Measurements from ENCODE around the gene SYT6. TPM values are rescaled to one million over a fixed set of nuclear protein-coding genes. Genes with fewer than 3 reads are reported as not detected.
A peak's percentile ranks its signal among the peaks of the same experiment; 100 is the strongest.

The SYT6 gene
- total RNA-seq, 1 experiment from 2014 or later = not detected

DNA sequence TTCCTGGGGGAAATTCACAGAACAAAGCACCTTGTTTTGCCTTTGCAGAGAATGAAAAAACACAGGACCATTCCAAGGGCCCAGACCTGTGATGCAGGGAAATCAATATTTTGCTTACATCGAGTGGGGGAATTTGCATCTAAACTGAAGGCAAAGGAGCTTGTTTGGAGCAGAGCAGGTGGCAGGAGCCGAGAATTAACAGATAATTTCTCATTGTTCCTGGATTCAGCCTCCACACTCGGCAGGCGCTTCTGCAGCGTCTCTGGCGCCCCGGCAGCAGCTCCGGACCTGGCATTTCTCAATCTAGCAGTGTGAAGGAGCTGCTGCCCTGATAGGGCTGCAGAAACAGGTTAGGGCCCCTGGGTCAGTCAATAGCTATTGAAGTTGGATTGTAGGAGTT lies 2.0 kb upstream of the SYT6 start:
- no peak for DNase-seq (ENCODE audit: low read depth)

DNA sequence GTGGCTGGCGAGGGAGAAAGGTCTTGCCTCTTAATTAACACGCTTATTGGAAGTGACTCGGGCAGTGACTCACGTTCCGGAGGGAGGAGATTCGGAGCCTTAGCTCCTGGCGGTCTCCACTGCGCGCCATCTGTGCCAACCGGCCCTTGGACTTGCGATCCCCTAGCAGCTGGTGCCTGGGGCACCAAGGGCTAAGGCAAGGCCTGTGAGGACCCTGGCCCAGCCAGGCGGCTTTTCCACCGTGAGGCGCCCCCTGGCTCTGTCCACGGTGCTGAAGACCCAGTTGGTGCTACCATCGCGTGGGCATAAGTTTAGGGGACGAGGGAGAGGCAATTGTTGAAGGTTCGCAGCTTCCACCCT lies 1.3 kb upstream of the SYT6 start:
- DNase-seq (ENCODE audit: low read depth) = peak; percentile 8

GRCh38 chr1:114154146-114154962 lies 685 bp upstream of the SYT6 start:
- DNase-seq (ENCODE audit: low read depth) = no peak

GRCh38 chr1:114152508-114153260 lies 985 bp downstream of the SYT6 start:
- no peak for DNase-seq (ENCODE audit: low read depth)

GRCh38 chr1:114152089-114152507 lies 1.6 kb downstream of the SYT6 start:
- no peak for DNase-seq (ENCODE audit: low read depth)

GRCh38 chr1:114150016-114150415 lies 3.7 kb downstream of the SYT6 start:
- DNase-seq (ENCODE audit: low read depth) = no peak

GRCh38 chr1:114149211-114149610 lies 4.5 kb downstream of the SYT6 start:
- DNase-seq (ENCODE audit: low read depth) = no peak

GRCh38 chr1:114145504-114146151 lies 8.0 kb downstream of the SYT6 start:
- DNase-seq (ENCODE audit: low read depth) = no peak

DNA sequence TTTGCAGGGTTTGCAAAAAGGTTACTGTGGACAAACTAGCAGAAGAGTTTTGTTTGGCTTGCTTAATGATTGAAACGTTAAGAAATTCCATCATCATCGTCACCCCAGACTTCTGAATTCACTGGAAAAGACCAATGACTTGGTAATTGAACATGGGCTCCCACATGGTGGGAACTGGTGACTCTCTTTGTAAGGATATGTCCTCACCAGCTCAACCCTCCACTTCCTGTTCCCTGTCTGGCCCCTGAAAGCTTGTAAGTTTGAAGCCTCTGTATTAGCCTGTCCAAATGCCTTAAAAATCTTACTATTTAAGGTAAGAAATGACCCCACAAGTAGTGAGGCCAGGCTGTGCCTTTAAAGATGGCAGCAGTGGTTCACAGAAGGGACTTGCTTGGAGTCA lies 9.7 kb downstream of the SYT6 start:
- no peak for DNase-seq (ENCODE audit: low read depth)

DNA sequence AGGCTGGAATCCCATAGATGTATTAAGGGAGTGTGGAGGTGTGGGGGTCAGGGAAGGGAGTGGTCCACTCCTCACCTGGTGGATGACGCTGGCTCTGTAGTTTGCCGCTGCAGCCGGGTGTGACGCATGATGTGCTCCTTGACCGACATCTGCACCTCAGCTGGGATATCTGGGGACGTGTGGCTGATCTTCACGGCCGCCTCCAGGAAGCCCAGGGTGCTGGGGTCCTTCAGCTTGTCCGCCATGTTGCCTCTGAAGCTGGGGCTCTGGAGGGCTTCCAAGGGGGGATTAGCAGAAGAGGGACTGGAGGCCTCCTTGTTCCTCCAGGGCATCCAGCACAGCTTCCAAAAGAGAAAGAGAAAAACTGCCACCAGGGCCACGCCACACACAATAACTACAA lies 14.1 kb downstream of the SYT6 start:
- no peak for DNase-seq (ENCODE audit: low read depth)

- no peak for DNase-seq (ENCODE audit: low read depth)
These were observed 16.2 kb downstream of the SYT6 start for GRCh38 chr1:114137497-114137896.

DNA sequence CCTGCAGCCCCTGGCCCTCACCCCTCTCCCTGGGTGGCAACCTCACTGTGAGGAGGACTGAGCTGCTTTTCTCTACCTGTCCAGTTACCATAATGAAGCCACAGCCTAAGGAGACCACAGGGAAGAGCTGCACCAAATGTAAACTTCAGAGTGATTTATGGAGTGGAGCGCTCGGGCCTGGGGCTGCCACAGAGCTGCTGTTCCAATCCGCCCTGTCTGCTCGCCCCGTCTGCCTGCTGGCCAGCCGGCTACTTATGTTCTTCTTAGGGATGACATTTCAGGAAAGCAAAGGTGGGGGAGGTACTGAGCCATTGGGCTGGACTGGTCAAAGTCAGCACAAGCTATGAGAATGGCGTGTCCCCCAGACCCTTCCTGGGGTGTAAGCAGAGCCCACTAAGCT lies 17.9 kb downstream of the SYT6 start:
- no peak for DNase-seq (ENCODE audit: low read depth)

DNA sequence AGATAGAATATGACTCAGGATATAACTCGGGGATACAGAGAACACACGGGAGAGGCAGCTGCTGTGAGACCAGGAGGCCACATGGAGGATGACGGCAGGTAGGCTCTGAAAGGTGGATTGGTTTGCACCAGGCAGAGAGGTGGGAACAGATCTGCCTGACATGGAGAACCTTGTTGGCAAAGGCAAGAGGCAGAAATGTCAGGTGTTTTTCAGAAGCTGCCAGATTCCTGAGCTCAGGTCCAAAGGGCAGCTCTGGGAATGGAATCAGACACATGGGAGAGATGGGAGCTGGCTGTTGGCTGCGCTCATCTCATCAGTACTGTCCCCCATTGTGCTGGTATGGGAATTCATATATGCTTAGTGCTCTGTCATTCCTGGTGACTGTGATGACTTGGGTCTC lies 19.2 kb downstream of the SYT6 start:
- DNase-seq (ENCODE audit: low read depth) = no peak

DNA sequence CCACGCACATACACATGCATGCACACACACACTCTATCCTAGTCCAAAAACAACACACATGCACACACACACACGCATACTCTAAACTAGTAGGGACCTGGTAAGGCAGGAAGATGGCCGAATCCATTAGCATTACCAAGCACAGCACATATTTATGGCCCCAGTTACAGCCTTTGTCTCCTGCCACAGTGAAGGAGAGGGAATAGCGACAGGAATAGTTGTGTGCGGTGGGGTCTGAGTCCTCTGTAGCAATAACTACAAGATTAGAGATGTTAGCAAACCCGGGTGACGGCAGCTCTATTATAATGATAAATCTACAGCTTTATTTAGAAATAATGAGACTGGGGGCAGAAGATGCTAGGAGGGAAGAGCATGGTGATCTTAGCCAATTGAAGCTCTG lies 20.5 kb downstream of the SYT6 start:
- no peak for DNase-seq (ENCODE audit: low read depth)

DNA sequence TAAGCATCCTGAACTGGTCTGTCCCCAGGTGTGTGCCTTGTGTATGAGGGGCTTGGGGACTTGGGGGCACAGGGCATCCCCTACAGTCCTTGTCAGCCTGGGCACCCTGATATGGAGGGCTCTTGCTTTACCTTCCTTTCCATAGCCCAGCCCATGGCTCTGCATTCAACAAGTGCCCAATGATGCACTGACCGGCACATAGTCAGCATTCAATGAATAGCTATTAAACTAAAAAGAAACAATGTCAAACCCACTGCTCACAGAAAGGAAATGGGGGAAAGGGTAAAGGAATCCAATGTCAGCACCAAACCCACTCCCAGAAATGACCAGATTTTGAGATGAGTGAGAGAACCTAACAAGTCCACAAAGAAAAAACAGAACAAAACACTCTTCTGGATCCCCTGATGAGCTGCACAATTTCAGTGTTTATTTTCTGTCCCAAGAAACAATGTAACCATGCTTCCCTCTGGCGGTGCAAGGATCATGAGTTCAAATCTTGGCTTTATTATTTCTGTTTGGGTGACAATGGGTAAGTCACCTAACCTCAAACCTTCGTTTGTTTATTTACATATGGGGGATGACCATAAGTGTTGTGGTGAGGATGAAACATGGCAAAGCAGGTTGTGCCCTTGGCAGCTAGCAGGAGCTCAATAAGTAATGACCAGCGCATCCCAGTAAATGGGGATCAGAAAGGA lies 22.0 kb downstream of the SYT6 start:
- peak; percentile 27 for DNase-seq (ENCODE audit: low read depth)

DNA sequence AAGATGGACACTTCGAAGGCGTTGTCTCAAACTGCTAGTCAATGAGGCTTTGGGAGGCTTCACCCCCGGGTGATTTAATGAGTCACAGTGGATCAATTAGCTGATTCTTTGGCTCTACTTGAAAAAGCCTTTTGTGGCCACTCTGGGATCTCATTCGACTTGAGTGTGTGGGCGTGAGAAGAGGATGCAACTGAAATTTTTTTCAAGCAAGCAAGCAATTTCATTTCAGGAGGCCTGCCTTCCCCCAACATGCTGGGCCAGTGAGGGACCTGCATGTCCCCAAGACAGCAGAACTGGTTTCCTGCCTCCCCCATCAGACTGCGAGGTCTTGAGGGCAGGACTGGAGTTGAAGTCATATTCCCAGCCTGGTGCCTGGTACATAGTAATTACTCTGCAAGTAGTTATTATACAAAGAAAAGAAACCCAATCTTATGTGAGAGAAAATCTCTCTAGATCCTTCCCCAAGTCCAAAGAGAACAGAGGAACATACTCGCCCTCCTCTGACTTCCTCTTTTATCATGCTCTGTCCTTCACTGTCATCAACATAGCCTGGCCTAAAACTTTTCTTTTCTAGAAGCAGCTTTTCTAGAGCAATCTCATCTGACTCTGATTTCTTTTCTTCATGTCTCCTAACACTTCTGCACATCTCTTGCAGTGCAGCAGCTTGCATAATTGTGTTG lies 22.7 kb downstream of the SYT6 start:
- DNase-seq (ENCODE audit: low read depth) = no peak

DNA sequence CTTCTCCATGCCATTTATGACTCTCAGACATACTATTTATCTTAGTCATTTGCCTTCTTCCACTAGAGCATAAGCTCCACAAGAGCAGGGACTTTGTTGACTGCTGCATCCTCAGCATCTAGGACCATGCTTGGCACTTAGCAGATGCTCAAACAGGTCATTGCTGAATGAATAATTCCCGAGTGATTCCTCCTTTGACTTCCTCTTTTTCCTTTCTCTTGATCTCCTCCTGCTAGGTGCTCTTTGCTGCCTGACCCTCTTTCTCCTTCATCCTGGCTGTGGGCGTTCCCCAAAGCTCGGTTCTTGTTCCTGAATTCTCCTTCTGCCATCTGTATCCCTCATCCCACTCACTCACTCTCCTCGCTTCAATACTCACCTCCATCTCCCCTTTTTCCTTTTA lies 23.5 kb downstream of the SYT6 start:
- DNase-seq (ENCODE audit: low read depth) = no peak

DNA sequence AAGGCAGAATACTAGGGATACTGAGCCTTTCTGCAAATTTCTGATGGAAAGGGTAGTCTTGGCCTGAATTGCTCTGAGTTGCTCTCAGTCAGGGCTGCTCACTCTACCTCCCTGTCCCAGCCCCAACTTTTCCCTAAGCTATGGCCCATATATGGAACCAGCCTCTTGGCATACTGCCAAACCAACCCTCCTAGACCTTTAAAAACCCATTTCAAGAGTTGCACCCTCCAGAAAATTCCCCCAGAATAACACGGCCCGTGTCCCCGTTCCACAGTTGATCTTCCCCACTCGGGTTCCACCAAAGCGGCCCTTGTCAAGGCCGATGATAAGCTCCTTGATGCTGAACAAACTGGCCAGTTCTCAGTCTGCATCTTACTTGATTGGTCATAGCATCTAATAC lies 25.4 kb downstream of the SYT6 start:
- no peak for DNase-seq (ENCODE audit: low read depth)

DNA sequence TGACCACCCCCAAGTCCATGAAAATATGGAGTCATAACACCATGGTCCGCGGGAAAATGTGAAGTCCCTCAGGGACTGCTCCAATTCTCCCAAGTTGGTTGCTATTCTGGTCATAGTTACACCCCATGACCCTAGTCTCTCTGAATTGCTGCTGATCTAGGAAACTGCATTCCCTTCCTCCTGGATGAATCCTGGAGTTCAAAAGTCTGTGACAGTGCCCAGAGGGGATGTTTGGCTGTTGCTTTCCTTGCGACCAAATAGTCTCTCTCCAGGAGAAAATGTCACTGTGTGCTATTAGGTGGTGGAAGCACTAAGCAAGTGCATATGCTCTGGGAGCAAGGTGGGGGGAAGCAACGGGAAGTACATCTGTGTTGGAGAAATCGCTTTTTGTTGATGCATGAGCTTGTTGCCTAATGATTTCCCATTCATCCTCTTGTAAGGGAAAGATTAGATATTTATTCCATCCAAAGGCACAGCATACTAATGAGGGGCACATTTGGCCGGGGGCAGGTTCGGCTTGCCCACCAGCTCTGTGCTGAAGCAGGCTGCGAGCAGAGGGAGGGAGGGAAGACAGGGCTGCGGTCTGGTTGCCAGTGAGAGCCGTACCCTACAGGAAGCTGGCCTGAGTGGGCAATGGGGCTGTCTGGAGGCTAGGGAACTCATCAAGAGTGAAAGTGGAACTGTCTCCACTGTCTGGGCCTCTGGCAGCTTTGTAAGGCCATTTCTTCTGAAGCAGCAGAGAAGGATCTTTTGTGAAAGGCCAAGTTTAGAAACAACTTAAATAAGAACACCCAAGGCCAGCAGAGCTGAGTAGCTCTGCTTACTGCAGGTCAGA lies 27.2 kb downstream of the SYT6 start:
- no peak for DNase-seq (ENCODE audit: low read depth)

DNA sequence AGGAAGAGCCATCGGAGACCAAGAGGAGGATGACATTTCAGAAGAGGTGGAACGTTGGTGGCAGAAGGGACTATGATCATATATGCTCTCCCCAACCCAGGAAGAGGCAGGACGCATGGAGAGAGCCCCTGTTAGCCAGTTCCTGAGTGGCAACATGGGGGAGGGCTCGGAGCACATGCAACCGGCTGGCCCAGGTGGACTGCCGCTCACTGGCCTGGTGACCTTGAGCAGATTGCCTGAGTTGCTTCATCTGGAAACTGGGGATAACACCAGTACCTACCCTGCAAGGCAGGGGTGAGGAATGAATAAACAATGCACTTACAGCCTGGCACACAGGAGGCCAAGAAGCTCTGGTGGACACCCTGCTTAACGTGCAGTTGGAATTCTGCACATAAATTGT lies 29.0 kb downstream of the SYT6 start:
- no peak for DNase-seq (ENCODE audit: low read depth)

Measured in HT1080 (cell line).